ENCODE measurements around the gene TEKT3. TPM values are rescaled to one million over a fixed set of nuclear protein-coding genes. Genes with fewer than 3 reads are reported as not detected.

Gene TEKT3
- polyA plus RNA-seq, 3 donors = not detected

DNA sequence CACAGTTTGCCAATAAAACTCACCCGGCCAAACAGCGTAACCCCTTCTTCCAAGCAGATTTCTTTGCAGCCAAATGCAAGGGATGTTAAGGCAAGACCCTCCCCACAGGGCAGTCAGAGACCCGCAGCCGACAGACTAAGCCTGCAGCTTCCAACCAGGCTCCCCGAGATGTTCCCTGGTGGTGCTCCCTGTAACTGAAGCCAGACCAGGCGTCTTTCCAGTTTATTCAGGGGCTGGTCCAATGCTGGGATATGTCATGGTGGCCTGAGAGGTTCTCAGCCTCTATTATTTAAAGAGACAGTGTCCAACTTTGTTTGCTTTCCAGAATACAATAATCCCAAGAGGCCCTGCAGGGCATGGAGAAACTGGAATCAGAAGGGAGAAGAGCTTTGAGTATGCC is 76.3 kb downstream of the TEKT3 start, which contains the start of gene PMP22:
TSS of gene PMP22 (minus strand) at position 196 of the 400 bp plus-strand sequence. CDS start 4,599 bp downstream, outside the sequence.
- TF ChIP-seq, protein P1, sequence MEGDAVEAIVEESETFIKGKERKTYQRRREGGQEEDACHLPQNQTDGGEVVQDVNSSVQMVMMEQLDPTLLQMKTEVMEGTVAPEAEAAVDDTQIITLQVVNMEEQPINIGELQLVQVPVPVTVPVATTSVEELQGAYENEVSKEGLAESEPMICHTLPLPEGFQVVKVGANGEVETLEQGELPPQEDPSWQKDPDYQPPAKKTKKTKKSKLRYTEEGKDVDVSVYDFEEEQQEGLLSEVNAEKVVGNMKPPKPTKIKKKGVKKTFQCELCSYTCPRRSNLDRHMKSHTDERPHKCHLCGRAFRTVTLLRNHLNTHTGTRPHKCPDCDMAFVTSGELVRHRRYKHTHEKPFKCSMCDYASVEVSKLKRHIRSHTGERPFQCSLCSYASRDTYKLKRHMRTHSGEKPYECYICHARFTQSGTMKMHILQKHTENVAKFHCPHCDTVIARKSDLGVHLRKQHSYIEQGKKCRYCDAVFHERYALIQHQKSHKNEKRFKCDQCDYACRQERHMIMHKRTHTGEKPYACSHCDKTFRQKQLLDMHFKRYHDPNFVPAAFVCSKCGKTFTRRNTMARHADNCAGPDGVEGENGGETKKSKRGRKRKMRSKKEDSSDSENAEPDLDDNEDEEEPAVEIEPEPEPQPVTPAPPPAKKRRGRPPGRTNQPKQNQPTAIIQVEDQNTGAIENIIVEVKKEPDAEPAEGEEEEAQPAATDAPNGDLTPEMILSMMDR (IDR thresholded peaks at IDR 0.05) = no peak
- Histone ChIP-seq H3K27me3 (ENCODE audit: control insufficient read depth in 2 of 2, insufficient read depth in 2 of 2, low read length in 2 of 2) (peaks cover 43 to 57% of the 10 kb centered on the region in 2 donors), H3K79me2 (ENCODE audit: insufficient read depth, low read length) (no peaks in the 10 kb centered on the region), H3K9ac (ENCODE audit: insufficient read depth, low read length, poor library complexity, severe bottlenecking) (no peak within 1 kb of the TSS), H3K9me3 (replicated peaks in 1 of 2; ENCODE audit: control insufficient read depth in 1 of 2, insufficient read depth in 1 of 2, low read length in 2 of 2) (peaks cover 2 to 17% of the 10 kb centered on the region in 2 donors), H3K27ac (ENCODE audit: low read depth in 1 of 2, low read length in 2 of 2) (no peak within 1 kb of the TSS), H2AFZ (ENCODE audit: insufficient read depth, low read depth, low read length, poor library complexity, severe bottlenecking) (no peak within 1 kb of the TSS), H3K4me3 (replicated peaks in 1 of 3; ENCODE audit: low read depth in 2 of 3, low read length in 3 of 3) (no peak within 1 kb of the TSS), H3K4me2 (replicated peaks; ENCODE audit: extremely low read depth, low read length, poor library complexity, severe bottlenecking) (no peak within 1 kb of the TSS), H3K4me1 (ENCODE audit: control insufficient read depth in 1 of 2, insufficient read depth in 2 of 2, low read length in 2 of 2) (peaks cover 30 to 32% of the 10 kb centered on the region in 2 donors), H4K20me1 (ENCODE audit: insufficient read depth, low read length) (no peaks in the 10 kb centered on the region), H3K36me3 (replicated peaks in 1 of 2; ENCODE audit: control insufficient read depth in 1 of 2, insufficient read depth in 2 of 2, low read length in 2 of 2) (no peaks in the 10 kb centered on the region)
- no peak for DNase-seq
- H3K4me1 Mint-ChIP-seq = peaks cover 31% of the 10 kb centered on the region
- H3K36me3 Mint-ChIP-seq = peaks cover 3 to 4% of the 10 kb centered on the region in 2 donors
- H3K27ac Mint-ChIP-seq = peak within 1 kb of the TSS in 1 of 7 donors; percentile 83
- WGBS (ENCODE audit: insufficient coverage) = 86% methylated on average over 6 of the region's 6 CpGs
- H3K4me3 Mint-ChIP-seq = peak within 1 kb of the TSS in 1 of 2 donors; percentile 68
- peaks cover 0 to 15% (median 3%) of the 10 kb centered on the region in 7 donors for H3K9me3 Mint-ChIP-seq
- peaks cover 56 to 84% (median 57%) of the 10 kb centered on the region in 3 donors for H3K27me3 Mint-ChIP-seq (ENCODE audit: low read depth in 3 of 3)
- intact Hi-C loops (cut with micrococcal nuclease) = no loop called here

DNA sequence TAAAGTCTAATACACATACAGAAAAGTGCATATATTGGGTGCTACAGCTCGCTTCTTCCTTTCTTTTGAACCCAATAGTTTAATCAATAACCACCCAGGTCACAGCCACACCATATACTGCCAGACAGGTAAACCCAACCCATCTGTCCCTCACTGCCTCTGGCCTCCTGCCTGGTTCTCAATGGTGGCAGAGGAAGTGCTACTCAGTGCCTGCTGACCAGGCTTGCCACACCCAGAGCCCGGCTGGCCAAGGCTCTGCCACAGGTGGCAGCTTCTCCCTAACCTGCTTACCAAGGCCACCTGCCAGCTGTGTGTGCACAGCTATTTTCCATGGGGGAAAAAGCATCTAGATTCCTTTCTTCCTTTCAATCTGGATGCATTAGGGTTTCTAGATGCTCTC is 76.9 kb downstream of the TEKT3 start:
- H3K9me3 ChIP-seq (replicated peaks in 1 of 2; ENCODE audit: control insufficient read depth in 1 of 2, insufficient read depth in 1 of 2, low read length in 2 of 2) = peaks cover 2 to 17% of the 10 kb centered on the region in 2 donors
- peaks cover 3 to 4% of the 10 kb centered on the region in 2 donors for H3K36me3 Mint-ChIP-seq
- H3K27me3 ChIP-seq (ENCODE audit: control insufficient read depth in 2 of 2, insufficient read depth in 2 of 2, low read length in 2 of 2) = peaks cover 43 to 60% of the 10 kb centered on the region in 2 donors
- intact Hi-C loops (cut with micrococcal nuclease) = loop anchor here (5.0 kb wide), 2 partner anchors 238 to 733 kb away; partner anchors contain the start of genes TTC19 (in 1 of the 2) and ZSWIM7 (in 1 of the 2)
- H3K4me3 Mint-ChIP-seq = peak overlapping the region in 1 of 2 donors; percentile 68
- no peak for DNase-seq
- TF ChIP-seq, protein P1 (IDR thresholded peaks at IDR 0.05) = no peak
- H3K27ac Mint-ChIP-seq = peak overlapping the region in 1 of 7 donors; percentile 83
- H3K79me2 ChIP-seq (ENCODE audit: insufficient read depth, low read length) = no peaks in the 10 kb centered on the region
- no peak overlapping the region for H3K9ac ChIP-seq (ENCODE audit: insufficient read depth, low read length, poor library complexity, severe bottlenecking)
- H3K9me3 Mint-ChIP-seq = peaks cover 0 to 15% (median 3%) of the 10 kb centered on the region in 7 donors
- no peaks in the 10 kb centered on the region for H3K36me3 ChIP-seq (replicated peaks in 1 of 2; ENCODE audit: control insufficient read depth in 1 of 2, insufficient read depth in 2 of 2, low read length in 2 of 2)
- H3K4me1 Mint-ChIP-seq = peaks cover 34% of the 10 kb centered on the region
- H3K27ac ChIP-seq (ENCODE audit: low read depth in 1 of 2, low read length in 2 of 2) = no peak overlapping the region
- H3K4me3 ChIP-seq (replicated peaks in 1 of 3; ENCODE audit: low read depth in 2 of 3, low read length in 3 of 3) = no peak overlapping the region
- WGBS (ENCODE audit: insufficient coverage) = 100% methylated on average over 1 of the region's 2 CpGs
- H3K4me2 ChIP-seq (replicated peaks; ENCODE audit: extremely low read depth, low read length, poor library complexity, severe bottlenecking) = no peak overlapping the region
- no peaks in the 10 kb centered on the region for H4K20me1 ChIP-seq (ENCODE audit: insufficient read depth, low read length)
- peaks cover 33 to 35% of the 10 kb centered on the region in 2 donors for H3K4me1 ChIP-seq (ENCODE audit: control insufficient read depth in 1 of 2, insufficient read depth in 2 of 2, low read length in 2 of 2)
- peaks cover 59 to 88% (median 60%) of the 10 kb centered on the region in 3 donors for H3K27me3 Mint-ChIP-seq (ENCODE audit: low read depth in 3 of 3)
- H2AFZ ChIP-seq (ENCODE audit: insufficient read depth, low read depth, low read length, poor library complexity, severe bottlenecking) = no peak overlapping the region

All from CD14-positive monocyte (primary cell).